DOHH2 (cell line): ENCODE data around the gene TMEM164.

Source experiments
- CTCF ChIP-seq: fragments of 200-600 bp; sonication (generic); IDR thresholded peaks from one replicate; pipeline ENCODE4 v1.5.1; 2014; ENCODE audit warnings: antibody characterized with exemption, mild to moderate bottlenecking, low read depth, low read length; ENCODE audit not compliant: poor library complexity, severe bottlenecking
- EZH2phosphoT487 ChIP-seq: fragments of 200-600 bp; sonication (generic); IDR thresholded peaks from 2 replicates; pipeline ENCODE4 v1.6.1; 2017; ENCODE audit warnings: borderline replicate concordance, mild to moderate bottlenecking, antibody characterized with exemption, low read length, moderate library complexity, mixed read lengths

- TF ChIP-seq CTCF = no peak
- TF ChIP-seq EZH2phosphoT487 = no peak
Observed at GRCh38 chrX:110210417-110211139, 207.7 kb downstream of the TMEM164 start.
